HG02678 (cell line): ENCODE data around the gene ARHGAP25.

Experiments used
- ATAC-seq: cut with Tn5 transposase; IDR thresholded peaks from one replicate; pipeline ENCODE4 v1.9.1; 2021; ENCODE audit warnings: mild to moderate bottlenecking, moderate library complexity; ENCODE audit not compliant: unreplicated experiment

The ARHGAP25 gene

DNA sequence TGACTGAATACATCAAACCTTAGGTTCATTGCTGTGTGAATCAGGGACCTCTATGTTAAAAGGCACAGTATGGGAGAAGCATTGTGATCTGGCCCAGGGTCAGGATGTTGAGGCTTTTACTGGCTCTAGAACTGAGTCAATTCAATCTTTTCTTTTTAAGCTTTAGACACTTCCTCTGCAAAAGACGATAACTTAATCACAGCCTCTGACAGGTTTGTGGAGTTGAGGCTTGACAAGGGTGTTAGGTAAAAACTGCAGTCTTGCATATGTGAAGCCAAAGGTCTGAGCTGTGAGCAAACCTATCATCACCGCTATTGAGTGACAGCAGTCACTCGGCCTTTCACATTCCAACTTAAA lies 17.3 kb upstream of the ARHGAP25 start:
- ATAC-seq, result no peak

DNA sequence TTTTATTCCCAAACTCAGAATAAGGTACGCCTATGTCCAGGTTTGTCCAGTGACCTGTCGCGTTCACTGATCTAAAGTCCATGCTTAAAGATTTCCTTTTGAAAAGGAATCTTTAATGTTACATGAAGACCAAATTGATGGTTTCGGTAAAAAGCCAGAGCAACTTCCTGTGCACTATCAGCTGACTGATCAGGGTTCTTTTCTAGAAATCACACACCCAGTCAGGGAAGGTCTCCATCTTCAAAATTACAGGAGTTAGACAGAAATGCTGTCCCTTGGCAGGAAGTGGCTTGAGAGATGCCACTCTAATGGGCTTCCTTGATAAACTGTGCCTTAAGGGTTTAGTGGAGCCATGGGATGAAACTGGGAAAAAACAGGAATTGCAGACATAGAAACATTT lies 14.7 kb upstream of the ARHGAP25 start:
- no peak for ATAC-seq

DNA sequence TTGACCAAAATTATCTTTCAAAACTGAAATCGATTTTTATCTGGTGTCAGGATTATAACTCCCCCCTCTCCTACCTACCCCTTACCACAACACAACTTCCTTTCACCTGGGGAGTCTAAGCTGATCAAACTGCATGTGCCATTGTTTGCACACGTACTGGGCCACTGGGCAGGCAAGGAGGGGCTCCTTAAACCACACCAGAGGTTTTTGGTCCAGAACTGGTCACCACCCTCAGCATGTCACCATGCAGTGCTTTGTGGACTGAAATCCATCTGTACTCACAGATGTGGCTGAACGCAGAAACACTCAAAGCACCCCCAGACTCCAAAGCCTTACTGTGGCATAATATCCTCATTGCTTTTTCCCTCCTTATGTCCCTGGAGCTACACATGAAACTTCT lies 13.9 kb upstream of the ARHGAP25 start:
- no peak for ATAC-seq

DNA sequence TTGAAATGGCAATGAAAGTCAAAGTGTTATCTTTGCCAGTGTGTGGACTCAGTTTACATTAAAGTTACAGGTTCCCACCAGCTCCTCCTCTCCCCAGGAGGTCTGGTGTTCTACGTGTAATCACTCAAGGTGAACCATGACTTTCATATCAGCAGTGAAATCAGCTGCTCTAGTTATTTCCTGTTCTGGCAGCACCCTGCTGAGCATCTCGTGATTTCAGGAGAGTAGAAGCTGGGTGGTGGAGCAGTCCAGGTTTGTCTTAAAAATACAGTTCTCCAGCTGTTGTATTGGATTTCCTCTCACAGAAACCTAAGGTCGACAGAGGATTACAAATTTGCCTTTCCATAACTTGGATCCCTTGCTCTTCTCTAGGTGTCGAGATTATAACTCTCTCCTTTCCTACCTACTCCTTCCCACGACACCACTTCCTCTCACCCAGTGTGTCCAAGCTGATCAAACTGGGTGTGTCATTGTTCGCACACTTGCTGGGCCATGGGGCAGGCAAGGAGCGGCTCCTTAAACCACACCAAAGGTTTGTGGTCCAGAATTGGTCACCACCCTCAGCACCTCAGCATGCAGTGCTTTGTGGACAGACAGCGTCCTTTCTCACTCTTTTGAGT lies 13.0 kb upstream of the ARHGAP25 start:
- ATAC-seq, result peak; percentile 73

DNA sequence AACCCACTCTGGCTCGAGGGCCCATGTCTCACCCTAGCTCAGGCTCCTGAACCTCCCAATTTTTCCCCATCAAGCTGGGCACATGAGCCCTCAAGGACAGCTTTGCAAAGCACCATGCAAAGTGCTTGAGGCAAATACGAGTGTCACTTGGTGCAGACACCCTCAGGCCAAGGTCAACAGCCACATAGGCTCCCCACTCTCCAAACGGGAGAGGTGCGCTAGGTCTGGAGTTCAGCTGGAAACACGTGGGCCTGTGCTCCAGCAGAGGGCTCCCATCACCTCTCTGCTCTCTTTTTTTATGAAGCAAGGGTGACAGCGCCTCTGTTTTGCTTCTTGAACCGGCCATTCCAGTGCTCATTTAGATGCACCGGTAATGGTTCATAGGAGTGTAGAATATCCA lies 11.9 kb upstream of the ARHGAP25 start:
- no peak for ATAC-seq

DNA sequence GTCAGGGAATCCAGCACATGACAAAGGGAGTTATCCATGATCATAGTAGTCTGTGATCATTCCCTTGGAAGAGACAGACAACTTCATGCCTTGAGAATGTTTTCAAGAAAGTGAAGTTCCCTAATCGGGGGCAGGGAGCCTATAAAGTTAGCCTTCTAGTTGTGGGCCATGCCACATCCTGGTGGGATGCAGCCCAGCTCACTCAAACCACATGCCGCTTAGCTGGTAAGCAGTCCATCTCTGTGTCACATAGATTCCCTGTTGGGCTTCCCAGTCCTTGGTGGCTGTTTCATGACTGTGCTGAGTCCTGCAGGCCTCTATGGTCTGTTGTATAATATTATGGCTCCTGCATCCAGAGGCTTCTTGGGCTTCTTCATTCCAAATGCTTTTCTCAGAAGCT lies 11.4 kb upstream of the ARHGAP25 start:
- no peak for ATAC-seq

DNA sequence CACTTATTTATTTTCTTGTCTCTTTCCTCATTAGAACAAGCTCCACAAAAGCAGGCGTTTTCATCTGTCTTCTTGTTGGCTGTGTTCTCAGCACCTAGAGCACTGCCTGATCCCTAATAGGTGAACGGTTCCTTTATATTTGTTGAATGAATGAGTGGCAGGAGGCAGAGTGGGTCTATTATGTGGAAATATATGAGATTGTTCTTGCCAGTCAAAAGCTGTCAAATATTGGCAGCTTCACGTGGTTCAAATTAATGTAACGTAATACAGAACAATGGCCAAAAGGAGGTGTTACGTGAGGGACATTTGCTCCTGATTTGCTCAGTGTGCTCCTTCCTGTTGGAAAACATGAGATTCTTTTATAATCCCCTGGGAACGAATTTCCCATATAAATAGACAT lies 8.5 kb upstream of the ARHGAP25 start:
- no peak for ATAC-seq

DNA sequence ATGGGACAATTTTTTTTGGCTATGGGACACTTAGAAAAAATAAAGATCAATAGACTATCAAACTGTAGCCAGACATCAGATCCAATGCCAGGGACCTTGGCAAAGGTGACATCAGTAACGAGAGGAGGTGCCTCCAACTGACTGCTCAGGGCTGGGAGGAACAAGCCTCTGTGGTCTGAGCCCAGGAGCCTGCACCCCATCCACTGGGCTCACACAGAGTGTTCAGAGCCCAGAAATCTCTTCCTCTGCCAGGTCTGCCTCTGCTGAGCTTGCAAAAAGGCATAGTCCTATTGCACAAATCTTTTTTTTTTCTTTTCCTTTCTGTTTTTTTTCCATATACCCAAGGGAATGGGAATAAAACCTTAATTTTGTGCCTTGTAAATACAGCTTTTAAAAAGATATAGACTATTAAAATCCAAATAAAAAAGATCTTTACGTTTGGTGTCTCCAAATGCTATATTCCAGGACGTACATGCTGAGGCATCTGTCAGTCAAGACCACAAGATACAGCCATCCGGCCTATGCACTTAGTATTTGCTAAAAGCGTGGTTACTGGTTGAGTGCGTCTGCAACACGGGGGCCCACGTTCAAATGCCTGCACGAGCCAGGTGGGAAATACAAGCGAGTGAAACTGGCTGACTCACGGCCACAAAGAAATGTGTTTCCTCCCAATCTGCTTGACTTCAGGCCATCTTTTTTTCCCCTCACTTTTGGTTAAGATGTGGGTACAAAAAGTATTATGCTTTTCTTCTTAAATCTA lies 7.8 kb upstream of the ARHGAP25 start:
- ATAC-seq, result peak; percentile 96

DNA sequence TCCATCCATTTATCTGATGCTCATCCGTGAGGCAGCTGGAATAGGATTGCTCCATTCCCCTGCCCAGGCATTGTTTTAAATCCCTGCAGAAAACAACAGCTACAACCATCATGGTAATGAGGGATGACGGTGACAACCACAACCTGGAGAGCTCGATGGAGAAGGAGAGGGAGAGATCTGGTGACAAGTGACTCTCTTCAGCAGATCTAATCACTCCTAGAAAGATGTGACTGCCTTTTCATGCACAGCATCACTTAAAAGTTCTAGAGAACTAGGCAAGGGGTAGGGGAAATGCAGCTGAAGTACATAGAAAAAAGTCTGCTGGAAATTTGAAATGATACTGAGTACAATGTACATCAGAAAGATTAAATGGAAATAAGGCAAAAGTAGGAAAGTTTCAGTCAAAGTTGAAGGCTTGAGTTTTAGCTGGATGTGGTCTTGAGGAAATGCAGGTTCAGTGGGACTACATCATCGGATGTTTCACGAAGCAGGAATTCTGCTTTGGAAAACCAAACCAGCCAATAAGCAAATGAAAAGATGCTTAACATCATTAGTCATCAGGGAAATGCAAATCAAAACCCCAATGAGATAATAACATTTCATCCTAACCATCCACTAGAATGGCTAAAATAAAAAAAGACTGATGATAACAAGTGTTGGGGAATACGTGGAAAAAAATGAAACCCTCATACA lies 6.8 kb upstream of the ARHGAP25 start:
- no peak for ATAC-seq

DNA sequence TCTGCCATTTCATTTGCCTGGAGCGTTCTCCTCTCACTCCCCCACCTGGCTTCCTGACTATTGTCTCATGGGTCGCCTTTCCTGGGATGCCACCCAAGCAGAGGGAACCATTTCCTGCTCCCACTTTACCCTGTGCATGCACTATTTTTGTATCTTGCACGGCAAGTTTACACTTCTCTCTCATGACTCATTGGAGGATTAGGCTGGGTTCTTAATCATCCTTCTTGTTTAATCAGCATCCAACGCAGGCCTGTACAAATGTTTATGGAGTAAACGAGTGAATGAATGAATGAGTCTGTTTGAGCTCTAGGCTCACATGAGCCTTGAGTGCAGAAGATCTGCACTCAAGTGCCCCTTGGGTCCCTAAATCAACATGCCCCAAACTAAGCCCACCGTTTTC lies 3.8 kb upstream of the ARHGAP25 start:
- ATAC-seq, result no peak

DNA sequence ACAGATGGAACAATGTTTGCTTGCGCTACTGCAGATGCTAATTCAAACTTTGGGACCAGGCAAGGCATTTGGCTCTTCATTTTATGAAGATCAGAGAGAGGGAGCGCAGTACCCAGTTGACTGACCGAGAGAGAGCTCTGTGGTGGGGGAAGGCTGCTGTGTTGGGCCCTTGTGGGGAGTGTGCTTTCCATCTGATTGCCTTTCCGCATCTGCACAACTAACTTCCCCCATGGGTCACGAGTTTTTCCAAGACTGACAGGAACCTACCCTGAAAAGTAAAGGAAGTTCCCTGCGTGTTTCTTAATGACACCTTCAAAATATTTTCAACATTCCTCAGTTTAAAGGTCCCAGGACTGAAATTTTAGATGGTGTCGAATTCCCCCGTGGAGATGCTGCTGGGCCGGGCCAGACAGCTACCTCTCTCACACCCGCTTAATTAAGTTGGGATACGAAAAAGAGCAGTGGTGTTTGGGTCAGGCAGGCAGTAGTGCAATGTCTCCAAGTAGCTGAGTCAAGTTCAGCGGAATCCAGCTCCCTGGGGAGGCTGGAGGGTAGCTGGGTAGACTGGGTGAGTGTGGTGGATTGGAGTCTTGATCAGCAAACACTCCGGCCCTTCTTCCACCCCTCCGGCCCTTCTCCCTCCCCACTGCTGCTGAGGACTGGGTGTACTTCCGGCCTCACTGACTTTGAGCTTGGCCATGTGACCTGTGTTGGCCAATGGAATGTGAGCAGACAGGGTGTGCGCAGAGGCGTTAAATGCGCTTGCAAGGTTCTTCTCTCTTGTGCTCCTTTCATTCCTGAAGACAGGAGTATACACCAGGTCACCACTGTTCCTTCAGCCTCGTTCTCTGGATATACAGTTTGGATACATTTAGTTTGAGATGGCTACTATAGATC lies 2.3 kb upstream of the ARHGAP25 start:
- ATAC-seq, result no peak

DNA sequence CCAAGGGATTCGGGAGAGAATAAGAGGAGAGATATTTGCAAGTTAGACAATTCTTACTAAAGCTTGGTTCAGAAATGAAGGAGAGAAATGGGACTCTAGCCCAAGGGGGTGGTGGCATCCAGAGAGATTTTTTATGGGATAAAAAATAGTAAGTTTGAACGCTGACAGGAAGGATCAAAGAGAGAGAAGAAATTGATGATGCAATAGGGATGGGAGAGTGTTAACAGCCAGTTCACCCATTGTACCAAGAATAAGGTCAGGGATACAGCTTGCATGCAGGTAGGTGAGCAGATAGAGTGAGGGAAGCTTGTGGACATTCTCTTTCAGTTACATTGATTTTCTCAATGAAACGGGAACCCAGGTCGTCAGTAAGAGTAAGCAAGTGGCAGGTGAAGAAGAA lies 1.2 kb upstream of the ARHGAP25 start:
- no peak for ATAC-seq

DNA sequence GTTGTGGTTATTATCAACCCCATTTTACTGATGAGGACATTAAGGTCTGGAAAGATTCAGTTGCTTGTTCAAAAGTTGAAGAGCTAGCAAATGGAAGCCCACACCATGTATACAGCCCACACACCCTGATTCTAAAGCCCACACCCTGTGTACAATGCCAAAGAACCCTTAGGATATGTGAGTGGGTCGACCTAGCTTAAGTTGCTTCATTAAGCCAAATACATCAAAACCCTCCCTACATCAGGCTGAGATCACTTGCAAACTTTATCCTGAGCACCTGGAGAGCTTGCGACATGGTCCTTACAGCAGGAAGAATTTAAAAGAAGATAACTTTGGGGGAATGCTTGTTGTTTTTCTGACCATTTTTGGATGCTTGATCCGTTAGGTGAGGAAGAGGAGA lies 435 bp upstream of the ARHGAP25 start:
- ATAC-seq, result no peak

DNA sequence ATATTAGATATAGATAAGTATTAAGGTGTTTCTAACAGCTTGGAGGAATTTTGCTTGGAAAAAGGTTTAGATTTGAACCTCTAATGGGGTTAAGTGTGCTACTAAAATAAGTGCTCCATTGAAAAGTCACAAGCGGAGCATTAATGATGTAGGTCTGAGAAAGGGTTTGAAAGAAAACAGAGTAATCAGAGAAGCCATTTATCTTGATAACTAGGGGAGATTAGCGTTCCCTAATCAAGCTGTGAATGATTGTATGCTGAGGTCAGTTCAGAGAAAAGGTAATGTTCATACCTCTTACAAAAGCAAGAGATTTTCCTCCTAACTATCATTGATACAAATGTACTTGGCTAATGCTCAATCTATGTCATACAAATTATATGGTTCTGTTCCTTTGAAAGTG lies 1.5 kb downstream of the ARHGAP25 start:
- ATAC-seq, result no peak

DNA sequence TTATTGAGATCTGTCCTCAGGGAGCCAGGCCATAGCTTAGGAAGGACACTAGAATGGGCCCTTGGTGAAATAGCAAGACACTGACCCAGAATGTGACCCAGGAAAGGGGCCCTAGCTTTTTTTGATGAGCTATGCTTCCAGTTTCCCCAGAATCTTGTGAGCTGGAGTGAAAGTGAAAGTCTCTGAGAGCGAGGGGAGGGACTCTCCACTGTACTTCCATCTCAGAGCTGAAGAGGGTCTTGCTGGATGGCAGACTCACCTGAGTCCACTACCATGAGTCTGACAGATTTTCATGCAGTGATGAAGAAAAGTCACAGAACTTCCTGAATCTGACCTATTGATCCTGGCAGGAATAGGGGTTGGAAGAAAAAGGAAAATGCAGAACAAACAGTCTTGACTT lies 3.1 kb downstream of the ARHGAP25 start:
- ATAC-seq, result no peak

DNA sequence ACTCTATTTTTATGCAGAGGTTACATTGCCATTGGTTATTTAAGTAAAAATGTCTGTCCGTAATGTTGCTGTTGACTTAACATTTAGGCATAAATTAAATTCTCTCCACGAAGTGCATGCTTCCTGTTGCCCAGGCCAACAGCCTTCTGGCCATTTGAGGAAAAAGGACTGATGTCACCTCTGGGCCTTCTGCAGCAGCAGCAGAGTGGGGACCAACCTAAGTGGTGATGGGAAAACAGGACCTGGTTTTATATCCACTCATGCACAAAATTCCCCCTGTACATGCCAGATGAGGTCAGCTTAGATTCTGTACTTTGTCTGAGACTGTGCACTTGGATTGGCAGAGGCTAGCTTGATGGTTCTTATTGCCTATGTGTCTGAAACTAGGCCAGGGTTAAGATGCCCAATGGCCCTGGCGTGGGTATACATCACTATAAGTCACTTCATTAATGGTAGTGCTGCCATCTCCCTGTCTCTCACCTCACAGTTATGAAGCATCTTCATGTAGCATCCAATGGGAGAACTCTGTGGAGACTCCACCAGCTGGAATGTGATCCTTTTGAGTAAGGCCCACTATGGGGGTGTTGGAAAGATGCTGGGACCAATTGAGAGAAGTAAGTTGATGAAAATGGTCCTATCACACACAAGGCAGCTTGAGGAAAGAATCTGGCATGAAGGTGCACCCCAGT lies 4.4 kb downstream of the ARHGAP25 start:
- ATAC-seq, result no peak

DNA sequence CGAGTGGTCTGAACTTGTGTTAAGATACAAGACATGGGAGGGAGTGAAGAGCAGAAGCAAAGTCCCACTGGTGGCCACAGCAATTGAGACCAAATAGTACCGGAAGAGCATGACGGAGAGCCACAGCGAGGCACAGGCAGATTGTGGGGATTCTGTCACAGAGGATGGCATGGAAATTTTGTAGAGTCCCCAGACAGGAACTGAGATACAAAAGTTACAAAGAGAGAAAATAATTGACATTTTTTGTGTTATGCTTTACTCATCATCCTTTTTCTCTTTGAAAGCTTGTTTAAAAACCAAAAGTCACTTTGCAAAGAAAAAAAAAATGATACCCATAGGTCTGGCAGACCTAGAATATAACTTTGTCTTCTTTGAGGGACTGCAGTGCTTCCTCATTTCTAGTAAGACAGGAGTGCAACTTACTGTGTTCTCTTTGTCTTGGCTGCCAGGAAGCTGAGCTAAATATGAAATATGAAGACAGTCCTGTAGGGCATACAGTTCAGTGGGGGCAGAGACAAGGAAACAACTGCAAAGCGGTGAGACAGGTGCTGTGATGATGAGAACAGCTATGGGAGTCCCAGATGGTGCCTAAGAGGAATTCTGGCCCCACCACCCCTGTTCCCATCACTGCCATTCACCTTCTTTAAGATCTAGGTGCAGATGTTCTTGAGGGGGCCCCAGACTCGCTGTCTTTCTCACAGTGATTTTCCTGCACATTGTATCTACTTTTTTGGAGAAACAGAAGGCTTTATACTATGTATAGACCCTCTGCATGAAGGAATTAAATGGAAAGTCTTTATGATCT lies 5.2 kb downstream of the ARHGAP25 start:
- ATAC-seq, result no peak

DNA sequence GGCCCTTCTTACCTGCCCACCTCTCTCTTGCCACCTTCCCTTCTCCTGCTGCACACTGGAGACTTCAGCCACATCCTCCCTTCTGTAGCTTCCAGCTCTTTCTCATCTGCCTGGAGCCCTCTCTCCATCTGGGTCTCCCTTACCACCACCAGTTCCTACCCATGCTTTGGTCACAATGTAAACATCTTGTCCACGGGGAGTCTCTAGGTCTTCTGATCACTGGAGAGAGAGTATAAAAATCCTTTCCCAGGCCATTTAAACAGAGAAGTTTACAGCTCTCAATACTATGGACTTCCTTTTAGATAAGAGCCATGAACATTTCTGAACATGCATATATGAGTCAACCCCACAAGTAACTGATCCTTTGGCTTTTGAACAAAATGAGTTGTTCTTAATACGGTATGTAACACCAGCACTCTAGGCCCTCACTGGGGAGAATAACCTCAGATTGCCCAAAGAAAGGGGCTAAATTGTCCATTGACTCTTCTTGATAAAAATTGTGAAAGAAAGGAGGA lies 5.8 kb downstream of the ARHGAP25 start:
- ATAC-seq, result no peak

DNA sequence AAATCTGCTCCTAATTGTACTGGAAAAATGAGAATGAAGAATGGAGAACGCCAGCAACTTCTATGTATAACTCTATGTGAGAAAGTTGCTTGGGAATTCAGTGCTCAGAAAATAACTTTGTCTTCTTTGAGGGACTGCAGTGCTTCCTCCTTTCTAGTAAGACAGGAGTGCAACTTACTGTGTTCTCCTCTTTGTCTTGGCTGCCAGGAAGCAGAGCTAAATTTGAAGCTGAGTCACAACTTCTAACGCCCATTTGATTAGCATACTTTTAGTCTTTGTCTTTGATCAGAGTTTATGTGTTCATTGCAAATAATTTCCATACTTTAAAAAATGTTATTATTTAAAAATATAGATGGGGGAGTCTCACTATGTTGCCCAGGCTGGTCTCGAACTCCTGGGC lies 6.6 kb downstream of the ARHGAP25 start:
- no peak for ATAC-seq

DNA sequence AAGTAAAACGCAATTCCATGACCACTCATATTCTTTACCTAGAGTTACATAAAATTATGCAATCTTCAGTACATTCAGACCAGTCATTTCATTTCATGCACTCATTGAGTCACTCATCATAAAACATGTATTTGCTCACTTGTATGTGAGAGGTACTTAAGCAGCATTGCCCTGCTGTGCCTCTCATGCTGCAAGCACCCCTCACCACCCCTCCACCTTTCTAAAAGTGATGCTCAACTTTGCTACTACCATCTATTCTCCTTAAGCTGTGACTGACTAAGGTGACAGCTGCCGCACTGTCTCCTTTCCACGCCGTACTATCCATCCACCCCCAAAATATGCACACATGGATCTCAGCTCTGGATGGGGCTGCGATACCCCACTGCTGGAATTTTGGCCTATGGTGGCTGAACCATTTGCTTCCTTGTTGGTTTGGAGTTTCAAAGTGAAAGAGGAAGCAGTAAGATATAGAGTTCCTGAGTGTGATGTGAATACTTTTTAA lies 7.2 kb downstream of the ARHGAP25 start:
- no peak for ATAC-seq
